ENCODE measurements around the gene DNAAF2.

Gene DNAAF2

GRCh38 chr14:49634547-49635334 is at the start of gene DNAAF2:
Gene DNAAF2, minus strand, starts transcription at chr14:49635244. Its CDS starts 95 bp downstream, at chr14:49635149.
- peaks cover 67% of the 10 kb centered on the region for H3K36me3 ChIP-seq (ENCODE audit: control insufficient read depth, low read length)
- H3K27me3 ChIP-seq (ENCODE audit: control insufficient read depth, low read length): no peaks in the 10 kb centered on the region
- peaks cover 29% of the 10 kb centered on the region for H3K4me1 ChIP-seq (ENCODE audit: control insufficient read depth, low read length)
- no peaks in the 10 kb centered on the region for H3K9me3 ChIP-seq (ENCODE audit: control insufficient read depth, insufficient read depth, low read length)
- peak within 1 kb of the TSS; percentile 91 for H3K27ac ChIP-seq (ENCODE audit: low read depth, low read length)
- peak within 1 kb of the TSS; percentile 83 for H3K4me2 ChIP-seq (ENCODE audit: low read length)
- TF ChIP-seq EZH2phosphoT487 (IDR thresholded peaks at IDR 0.05; ENCODE audit: borderline replicate concordance, low read length): no peak
- TF ChIP-seq, protein P1, sequence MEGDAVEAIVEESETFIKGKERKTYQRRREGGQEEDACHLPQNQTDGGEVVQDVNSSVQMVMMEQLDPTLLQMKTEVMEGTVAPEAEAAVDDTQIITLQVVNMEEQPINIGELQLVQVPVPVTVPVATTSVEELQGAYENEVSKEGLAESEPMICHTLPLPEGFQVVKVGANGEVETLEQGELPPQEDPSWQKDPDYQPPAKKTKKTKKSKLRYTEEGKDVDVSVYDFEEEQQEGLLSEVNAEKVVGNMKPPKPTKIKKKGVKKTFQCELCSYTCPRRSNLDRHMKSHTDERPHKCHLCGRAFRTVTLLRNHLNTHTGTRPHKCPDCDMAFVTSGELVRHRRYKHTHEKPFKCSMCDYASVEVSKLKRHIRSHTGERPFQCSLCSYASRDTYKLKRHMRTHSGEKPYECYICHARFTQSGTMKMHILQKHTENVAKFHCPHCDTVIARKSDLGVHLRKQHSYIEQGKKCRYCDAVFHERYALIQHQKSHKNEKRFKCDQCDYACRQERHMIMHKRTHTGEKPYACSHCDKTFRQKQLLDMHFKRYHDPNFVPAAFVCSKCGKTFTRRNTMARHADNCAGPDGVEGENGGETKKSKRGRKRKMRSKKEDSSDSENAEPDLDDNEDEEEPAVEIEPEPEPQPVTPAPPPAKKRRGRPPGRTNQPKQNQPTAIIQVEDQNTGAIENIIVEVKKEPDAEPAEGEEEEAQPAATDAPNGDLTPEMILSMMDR (IDR thresholded peaks at IDR 0.05; ENCODE audit: low read depth, low read length, poor library complexity, severe bottlenecking): no peak
- H3K4me3 ChIP-seq (ENCODE audit: low read length): peak within 1 kb of the TSS; percentile 76
- no peaks in the 10 kb centered on the region for H3K9me2 ChIP-seq (replicated peaks; ENCODE audit: control insufficient read depth, low read length)
- H3F3A ChIP-seq (ENCODE audit: control insufficient read depth, insufficient read depth): peaks cover 14% of the 10 kb centered on the region
- peaks cover 98% of the 10 kb centered on the region for H3K79me2 ChIP-seq (ENCODE audit: control insufficient read depth, low read length)
- peaks cover 13% of the 10 kb centered on the region; the same call in 1 of the 2 replicates for H4K20me1 ChIP-seq (ENCODE audit: control insufficient read depth, insufficient read depth, low read depth, low read length)

- Histone ChIP-seq H4K20me1 (ENCODE audit: control insufficient read depth, insufficient read depth, low read depth, low read length) (no peaks in the 10 kb centered on the region), H3K9me2 (replicated peaks; ENCODE audit: control insufficient read depth, low read length) (no peaks in the 10 kb centered on the region), H3K36me3 (ENCODE audit: control insufficient read depth, low read length) (peaks cover 80% of the 10 kb centered on the region), H3K27me3 (ENCODE audit: control insufficient read depth, low read length) (no peaks in the 10 kb centered on the region), H3K9me3 (ENCODE audit: control insufficient read depth, insufficient read depth, low read length) (no peaks in the 10 kb centered on the region), H3K79me2 (ENCODE audit: control insufficient read depth, low read length) (peaks cover 26% of the 10 kb centered on the region), H3K4me2 (ENCODE audit: low read length) (no peak overlapping the region), H3K27ac (ENCODE audit: low read depth, low read length) (no peak overlapping the region), H3K4me3 (ENCODE audit: low read length) (no peak overlapping the region), H3F3A (ENCODE audit: control insufficient read depth, insufficient read depth) (0 out of 2 replicates have a peak, but pooled peaks cover 2% of the 10 kb centered on the region), H3K4me1 (ENCODE audit: control insufficient read depth, low read length) (no peaks in the 10 kb centered on the region)
- no peak for TF ChIP-seq EZH2phosphoT487 (IDR thresholded peaks at IDR 0.05; ENCODE audit: borderline replicate concordance, low read length)
- TF ChIP-seq, protein P1 (IDR thresholded peaks at IDR 0.05; ENCODE audit: low read depth, low read length, poor library complexity, severe bottlenecking): no peak
Observed at GRCh38 chr14:49679271-49679670, 44.2 kb upstream of the DNAAF2 start.

DNA sequence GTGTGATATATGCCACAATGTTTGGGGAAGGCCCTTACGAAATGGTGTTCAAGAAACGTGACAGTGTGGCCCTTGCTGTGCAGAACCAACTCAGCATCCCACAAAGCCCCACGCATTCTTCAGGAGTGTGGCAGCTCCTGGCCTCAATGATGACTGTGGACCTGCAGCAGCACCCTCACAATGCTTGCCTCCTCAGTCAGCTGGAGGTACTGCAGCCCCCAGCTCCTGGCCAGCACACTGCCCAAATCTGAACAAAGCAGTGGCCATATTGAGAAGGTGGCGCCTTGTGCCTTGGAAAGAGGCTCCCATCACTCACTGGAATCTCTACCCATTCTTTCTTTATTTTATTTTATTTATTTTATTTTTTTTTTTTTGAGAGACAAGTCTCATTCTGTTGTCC is 42.6 kb upstream of the DNAAF2 start:
- Histone ChIP-seq H3F3A (ENCODE audit: control insufficient read depth, insufficient read depth) (0 out of 2 replicates have a peak, but pooled peaks cover 5% of the 10 kb centered on the region), H3K79me2 (ENCODE audit: control insufficient read depth, low read length) (peaks cover 9% of the 10 kb centered on the region), H3K4me1 (ENCODE audit: control insufficient read depth, low read length) (no peaks in the 10 kb centered on the region), H3K27ac (ENCODE audit: low read depth, low read length) (no peak overlapping the region), H3K4me2 (ENCODE audit: low read length) (no peak overlapping the region), H3K27me3 (ENCODE audit: control insufficient read depth, low read length) (no peaks in the 10 kb centered on the region), H3K9me2 (replicated peaks; ENCODE audit: control insufficient read depth, low read length) (no peaks in the 10 kb centered on the region), H3K9me3 (ENCODE audit: control insufficient read depth, insufficient read depth, low read length) (no peaks in the 10 kb centered on the region), H3K4me3 (ENCODE audit: low read length) (no peak overlapping the region), H3K36me3 (ENCODE audit: control insufficient read depth, low read length) (peaks cover 82% of the 10 kb centered on the region), H4K20me1 (ENCODE audit: control insufficient read depth, insufficient read depth, low read depth, low read length) (no peaks in the 10 kb centered on the region)
- TF ChIP-seq, protein P1 (IDR thresholded peaks at IDR 0.05; ENCODE audit: low read depth, low read length, poor library complexity, severe bottlenecking): no peak
- no peak for TF ChIP-seq EZH2phosphoT487 (IDR thresholded peaks at IDR 0.05; ENCODE audit: borderline replicate concordance, low read length)
